ENCODE measurements around the gene RCOR2.

RCOR2 gene

GRCh38 chr11:63907808-63908530 is 9.0 kb downstream of the RCOR2 start:
- no peak for DNase-seq (ENCODE audit: low read depth)
- TF ChIP-seq CTCF (conservative IDR thresholded peaks at IDR 0.05; ENCODE audit: low read depth, low read length), result no peak
- H3K4me3 ChIP-seq (ENCODE audit: low read depth, low read length), result no peak overlapping the region

GRCh38 chr11:63907063-63907462 is 9.9 kb downstream of the RCOR2 start:
- no peak for TF ChIP-seq CTCF (conservative IDR thresholded peaks at IDR 0.05; ENCODE audit: low read depth, low read length)
- H3K4me3 ChIP-seq (ENCODE audit: low read depth, low read length), result no peak overlapping the region
- peak; percentile 15 for DNase-seq (ENCODE audit: low read depth)

GRCh38 chr11:63906585-63906984 is 10.4 kb downstream of the RCOR2 start:
- H3K4me3 ChIP-seq (ENCODE audit: low read depth, low read length), result no peak overlapping the region
- TF ChIP-seq CTCF (conservative IDR thresholded peaks at IDR 0.05; ENCODE audit: low read depth, low read length), result peak; percentile 50
- DNase-seq (ENCODE audit: low read depth), result peak; percentile 55

GRCh38 chr11:63906087-63906486 is 10.9 kb downstream of the RCOR2 start:
- no peak for TF ChIP-seq CTCF (conservative IDR thresholded peaks at IDR 0.05; ENCODE audit: low read depth, low read length)
- no peak for DNase-seq (ENCODE audit: low read depth)
- no peak overlapping the region for H3K4me3 ChIP-seq (ENCODE audit: low read depth, low read length)

GRCh38 chr11:63905179-63905578 is 11.8 kb downstream of the RCOR2 start:
- H3K4me3 ChIP-seq (ENCODE audit: low read depth, low read length), result no peak overlapping the region
- no peak for DNase-seq (ENCODE audit: low read depth)
- TF ChIP-seq CTCF (conservative IDR thresholded peaks at IDR 0.05; ENCODE audit: low read depth, low read length), result no peak

- H3K4me3 ChIP-seq (ENCODE audit: low read depth, low read length), result no peak overlapping the region
- no peak for DNase-seq (ENCODE audit: low read depth)
- no peak for TF ChIP-seq CTCF (conservative IDR thresholded peaks at IDR 0.05; ENCODE audit: low read depth, low read length)
Observed at GRCh38 chr11:63904743-63905142, 12.2 kb downstream of the RCOR2 start.

GRCh38 chr11:63903884-63904283 is 13.1 kb downstream of the RCOR2 start:
- H3K4me3 ChIP-seq (ENCODE audit: low read depth, low read length), result no peak overlapping the region
- DNase-seq (ENCODE audit: low read depth), result no peak
- TF ChIP-seq CTCF (conservative IDR thresholded peaks at IDR 0.05; ENCODE audit: low read depth, low read length), result no peak

Data from choroid plexus epithelial cell (primary cell).